K562 (cell line): ENCODE measurements around the gene COL9A3. TPM values are rescaled to one million over a fixed set of nuclear protein-coding genes. Genes with fewer than 3 reads are reported as not detected.

ENCODE experiments used
- ATAC-seq: fragments of 200-7000 bp; cut with Tn5 transposase; 3 replicates; pipeline ENCODE4 v1.9.1; 2020; ENCODE audit warnings: moderate library complexity
- BruUV-seq: library from RNA; stranded (reverse); fragments of 400-500 nt; replicated peaks from 2 replicates; lab custom pipeline; 2021; lab: Mats Ljungman, UMichigan
- CTCF ChIA-PET: fragments of 300-600 bp; formaldehyde crosslinking; extraction: SDS; loops from one replicate; lab custom pipeline; 2021; ENCODE audit warnings: low intra/inter-chr PET ratio; lab: Yijun Ruan, JAX
- POLR2A ChIA-PET: fragments of 300-600, 350-650 bp; sonication (Branson Sonifier 250); formaldehyde crosslinking; extraction: SDS; loops from one replicate; lab custom pipeline; 2021; ENCODE audit warnings: antibody characterized with exemption, inconsistent platforms; lab: Yijun Ruan, JAX
- DNase-seq, 4 experiments: peaks; one replicate each; pipeline versions ENCODE4 v3.0.0 to v3.0.0-alpha.2; 2011 to 2018; ENCODE audit warnings: low spot score in 3 of 4, mixed read lengths in 3 of 4; ENCODE audit errors: extremely low read depth in 1 of 4
- FAIRE-seq: peaks from 2 replicates; lab custom pipeline; 2011; peaks lifted over from hg19 to GRCh38; lab: Jason Lieb, UNC
- H2AFZ ChIP-seq: 2 replicates; pipeline ENCODE4 v1.6.0; 2011; ENCODE audit warnings: low read depth, low read length, control low read depth, inconsistent platforms
- H3K27ac ChIP-seq: fragments of 200-600 bp; 3 replicates; pipeline ENCODE4 v1.8.0; 2011; ENCODE audit warnings: low read depth, mild to moderate bottlenecking, control low read depth, inconsistent platforms, low read length, moderate library complexity, mixed read lengths; ENCODE audit errors: extremely low read depth
- H3K27me3 ChIP-seq, 2 experiments: fragments of 300-600 bp in 1 of 2; 2 replicates in 1 of 2; 3 replicates in 1 of 2; pipeline versions ENCODE4 v1.6.0 to v1.8.0; 2011; ENCODE audit warnings: inconsistent platforms in 2 of 2, low read length in 2 of 2, mild to moderate bottlenecking in 1 of 2, mixed read lengths in 1 of 2, moderate library complexity in 1 of 2; ENCODE audit not compliant: control insufficient read depth in 2 of 2, insufficient read depth in 2 of 2
- H3K36me3 ChIP-seq: fragments of 300-600 bp; 3 replicates; pipeline ENCODE4 v1.8.0; 2011; ENCODE audit warnings: mild to moderate bottlenecking, low read length, inconsistent platforms; ENCODE audit not compliant: control insufficient read depth, insufficient read depth
- H3K4me1 ChIP-seq, 2 experiments: fragments of 200-600 bp in 1 of 2; replicated peaks in 1 of 2; 2 replicates in 1 of 2; 3 replicates in 1 of 2; pipeline versions ENCODE4 v1.5.1 to v1.8.0; 2011; ENCODE audit warnings: inconsistent platforms in 2 of 2, low read length in 2 of 2, mild to moderate bottlenecking in 1 of 2, mixed read lengths in 1 of 2, moderate library complexity in 1 of 2; ENCODE audit not compliant: control insufficient read depth in 2 of 2, insufficient read depth in 2 of 2
- H3K4me2 ChIP-seq: 2 replicates; pipeline ENCODE4 v1.6.1; 2011; ENCODE audit warnings: low read length, control low read depth, inconsistent platforms, mixed read lengths; ENCODE audit not compliant: insufficient read depth
- H3K4me3 ChIP-seq: fragments of 200-600 bp; sonication (generic), shearing (Covaris generic); 2 replicates; pipeline ENCODE4 v1.5.1; 2016; ENCODE audit warnings: control low read depth, inconsistent platforms
- H3K79me2 ChIP-seq: fragments of 200-600 bp; 3 replicates; pipeline ENCODE4 v1.8.0; 2011; ENCODE audit warnings: low read length, inconsistent platforms; ENCODE audit not compliant: control insufficient read depth, insufficient read depth
- H3K9ac ChIP-seq, 2 experiments: 2 replicates each; pipeline versions ENCODE4 v1.6.0 to v1.6.1; 2011; ENCODE audit warnings: low read depth in 2 of 2, low read length in 2 of 2, control low read depth in 1 of 2, inconsistent platforms in 1 of 2, mild to moderate bottlenecking in 1 of 2, mixed read lengths in 1 of 2; ENCODE audit not compliant: insufficient read depth in 1 of 2
- H3K9me1 ChIP-seq: one replicate; pipeline ENCODE4 v1.6.0; 2011; ENCODE audit warnings: inconsistent platforms, mild to moderate bottlenecking, low read length, moderate library complexity; ENCODE audit not compliant: control insufficient read depth, insufficient read depth
- H3K9me3 ChIP-seq: replicated peaks from 2 replicates; pipeline ENCODE4 v1.5.1; 2011; ENCODE audit warnings: low read depth, low read length, inconsistent platforms; ENCODE audit not compliant: control insufficient read depth, insufficient read depth
- H4K20me1 ChIP-seq: replicated peaks from 2 replicates; pipeline ENCODE4 v1.6.1; 2011; ENCODE audit warnings: low read length, inconsistent platforms, mixed read lengths; ENCODE audit not compliant: control insufficient read depth, insufficient read depth
- ATF7 ChIP-seq: fragments of 450-650 bp; IDR thresholded peaks from 2 replicates; pipeline ENCODE4 v1.7.1; 2014; ENCODE audit warnings: mild to moderate bottlenecking, moderate library complexity
- PCBP1 ChIP-seq: fragments of 200-400 bp; formaldehyde crosslinking; IDR thresholded peaks from 2 replicates; pipeline ENCODE4 v1.6.1; 2018; ENCODE audit warnings: mild to moderate bottlenecking, low read depth, low read length; ENCODE audit not compliant: poor library complexity, severe bottlenecking
- POLR2G ChIP-seq: fragments of 200-400 bp; formaldehyde crosslinking; IDR thresholded peaks from 2 replicates; pipeline ENCODE4 v1.6.1; 2017; ENCODE audit warnings: low read depth, mild to moderate bottlenecking, antibody characterized with exemption, low read length, moderate library complexity
- WGBS: fragments of 100-300 bp; shearing (Covaris generic); methylation state at CpG from one replicate; pipeline ENCODE4 v1.1.6; 2016; ENCODE audit warnings: low coverage, mixed read lengths; ENCODE audit not compliant: insufficient coverage; ENCODE audit errors: missing lambda C conversion rate; 5-methylcytosine and 5-hydroxymethylcytosine counted together
- in situ Hi-C: fragments of 300-500 bp; cut with MboI; formaldehyde crosslinking; loops from 4 replicates; pipeline ENCODE4 v1.15.0; 2018; ENCODE audit warnings: inconsistent platforms, mixed read lengths
- intact Hi-C: fragments of 100-400 bp; cut with micrococcal nuclease; formaldehyde crosslinking; loops from 2 replicates; pipeline ENCODE4 v1.14.2; 2022
- polyA plus RNA-seq, 8 experiments: library from polyadenylated mRNA; depleted of rRNA in 4 of 8; stranded (reverse) in 5 of 8; unstranded in 3 of 8; fragments of >200 nt; fragmentation: Nextera tagmentation in 2 of 8; fragmentation: Illumina TruSeq in 1 of 8; extraction: Ambion mirVana in 2 of 8; extraction: Trizol in 1 of 8; gene quantifications; 2 replicates each; pipeline versions ENCODE4 v1.2.1 to v1.2.3, GENCODE V29; 2011 to 2014; ENCODE audit warnings: inconsistent platforms in 1 of 8, missing spikeins in 1 of 8
- total RNA-seq, 7 experiments: library from RNA; depleted of rRNA in 6 of 7; stranded (reverse); fragments of >200 nt in 6 of 7; fragmentation: Illumina TruSeq in 2 of 7; extraction: Trizol in 2 of 7; gene quantifications; 2 replicates each; pipeline versions ENCODE4 v1.2.1 to v1.2.3, GENCODE V29; 2011 to 2021; ENCODE audit warnings: low replicate concordance in 1 of 7
- TF ChIP-seq, protein P1 (sequence below): sonication (generic); formaldehyde crosslinking; IDR thresholded peaks from 2 replicates; pipeline ENCODE4 v1.8.1; 2023; ENCODE audit warnings: mild to moderate bottlenecking, missing genetic modification reagents
- TF ChIP-seq, protein P2 (sequence below), 2 experiments: fragments of 450-650 bp; formaldehyde crosslinking in 1 of 2; IDR thresholded peaks; 2 replicates each; pipeline versions ENCODE4 v1.4.0 to v1.6.1; 2014 to 2020; ENCODE audit warnings: mild to moderate bottlenecking in 2 of 2, borderline replicate concordance in 1 of 2, low read depth in 1 of 2

Gene COL9A3
- total and polyA plus RNA-seq, 9 of the 15 experiments (the other 6 are each of a cell fraction or from before 2014, with no cell fraction given), result 0.14 to 3.6 (median 0.88) TPM; not detected in 1

DNA sequence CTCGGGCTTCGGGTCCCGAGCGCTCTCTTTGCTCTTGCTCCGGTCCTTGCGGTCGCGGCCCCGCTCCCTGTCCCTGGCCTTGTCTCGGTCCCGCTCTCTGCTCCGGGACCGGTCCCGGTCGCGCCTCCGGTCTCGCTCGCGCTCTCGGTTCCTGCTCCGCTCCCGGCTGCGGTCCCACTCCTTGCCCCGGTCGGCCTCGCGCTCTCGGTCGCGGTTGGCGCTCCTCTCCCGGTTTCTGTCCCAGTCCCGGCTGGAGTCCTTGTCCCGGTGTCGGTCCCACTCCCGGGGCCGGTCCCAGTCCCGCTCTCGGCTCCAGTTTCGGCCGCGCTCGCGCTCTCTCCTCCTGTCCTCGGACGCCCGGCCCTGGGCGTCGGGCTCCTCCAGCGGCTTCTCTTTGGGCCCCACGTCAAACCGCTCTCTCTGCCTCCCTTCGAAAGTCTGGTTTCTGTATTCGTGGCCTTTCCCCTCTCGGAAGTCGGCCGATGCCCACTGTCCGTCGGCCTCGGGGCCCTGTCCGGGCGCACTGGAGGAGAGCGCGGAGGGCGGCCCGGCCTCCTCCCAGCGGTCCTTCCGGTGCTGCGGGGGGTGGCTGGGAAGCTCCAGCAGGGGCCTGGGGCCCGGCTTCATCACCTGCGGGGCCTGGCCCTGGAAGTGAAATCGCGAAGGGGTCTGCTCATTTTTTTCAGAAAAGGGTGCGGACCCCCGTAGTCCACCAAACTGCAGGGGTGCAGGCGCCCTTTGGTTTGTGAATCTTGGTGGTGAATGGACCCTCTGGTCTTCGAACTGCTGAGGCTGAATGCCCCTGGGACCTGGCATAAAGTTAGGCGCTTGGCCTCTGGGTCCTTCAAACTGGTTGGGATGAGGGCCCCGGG, 62.7 kb downstream of the COL9A3 start:
- FAIRE-seq, result no peak
- TF ChIP-seq ATF7 (no peak), PCBP1 (peak; percentile 59), POLR2G (peak; percentile 33; the same call in 1 of the 2 replicates)
- TF ChIP-seq, protein P1, sequence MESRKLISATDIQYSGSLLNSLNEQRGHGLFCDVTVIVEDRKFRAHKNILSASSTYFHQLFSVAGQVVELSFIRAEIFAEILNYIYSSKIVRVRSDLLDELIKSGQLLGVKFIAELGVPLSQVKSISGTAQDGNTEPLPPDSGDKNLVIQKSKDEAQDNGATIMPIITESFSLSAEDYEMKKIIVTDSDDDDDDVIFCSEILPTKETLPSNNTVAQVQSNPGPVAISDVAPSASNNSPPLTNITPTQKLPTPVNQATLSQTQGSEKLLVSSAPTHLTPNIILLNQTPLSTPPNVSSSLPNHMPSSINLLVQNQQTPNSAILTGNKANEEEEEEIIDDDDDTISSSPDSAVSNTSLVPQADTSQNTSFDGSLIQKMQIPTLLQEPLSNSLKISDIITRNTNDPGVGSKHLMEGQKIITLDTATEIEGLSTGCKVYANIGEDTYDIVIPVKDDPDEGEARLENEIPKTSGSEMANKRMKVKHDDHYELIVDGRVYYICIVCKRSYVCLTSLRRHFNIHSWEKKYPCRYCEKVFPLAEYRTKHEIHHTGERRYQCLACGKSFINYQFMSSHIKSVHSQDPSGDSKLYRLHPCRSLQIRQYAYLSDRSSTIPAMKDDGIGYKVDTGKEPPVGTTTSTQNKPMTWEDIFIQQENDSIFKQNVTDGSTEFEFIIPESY (CRISPR knock-in tag), result peak; percentile 79
- TF ChIP-seq, protein P2, sequence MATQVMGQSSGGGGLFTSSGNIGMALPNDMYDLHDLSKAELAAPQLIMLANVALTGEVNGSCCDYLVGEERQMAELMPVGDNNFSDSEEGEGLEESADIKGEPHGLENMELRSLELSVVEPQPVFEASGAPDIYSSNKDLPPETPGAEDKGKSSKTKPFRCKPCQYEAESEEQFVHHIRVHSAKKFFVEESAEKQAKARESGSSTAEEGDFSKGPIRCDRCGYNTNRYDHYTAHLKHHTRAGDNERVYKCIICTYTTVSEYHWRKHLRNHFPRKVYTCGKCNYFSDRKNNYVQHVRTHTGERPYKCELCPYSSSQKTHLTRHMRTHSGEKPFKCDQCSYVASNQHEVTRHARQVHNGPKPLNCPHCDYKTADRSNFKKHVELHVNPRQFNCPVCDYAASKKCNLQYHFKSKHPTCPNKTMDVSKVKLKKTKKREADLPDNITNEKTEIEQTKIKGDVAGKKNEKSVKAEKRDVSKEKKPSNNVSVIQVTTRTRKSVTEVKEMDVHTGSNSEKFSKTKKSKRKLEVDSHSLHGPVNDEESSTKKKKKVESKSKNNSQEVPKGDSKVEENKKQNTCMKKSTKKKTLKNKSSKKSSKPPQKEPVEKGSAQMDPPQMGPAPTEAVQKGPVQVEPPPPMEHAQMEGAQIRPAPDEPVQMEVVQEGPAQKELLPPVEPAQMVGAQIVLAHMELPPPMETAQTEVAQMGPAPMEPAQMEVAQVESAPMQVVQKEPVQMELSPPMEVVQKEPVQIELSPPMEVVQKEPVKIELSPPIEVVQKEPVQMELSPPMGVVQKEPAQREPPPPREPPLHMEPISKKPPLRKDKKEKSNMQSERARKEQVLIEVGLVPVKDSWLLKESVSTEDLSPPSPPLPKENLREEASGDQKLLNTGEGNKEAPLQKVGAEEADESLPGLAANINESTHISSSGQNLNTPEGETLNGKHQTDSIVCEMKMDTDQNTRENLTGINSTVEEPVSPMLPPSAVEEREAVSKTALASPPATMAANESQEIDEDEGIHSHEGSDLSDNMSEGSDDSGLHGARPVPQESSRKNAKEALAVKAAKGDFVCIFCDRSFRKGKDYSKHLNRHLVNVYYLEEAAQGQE (IDR thresholded peaks at IDR 0.05; ENCODE audit: borderline replicate concordance), result no peak
- TF ChIP-seq, protein P2 (CRISPR knock-in tag; IDR thresholded peaks at IDR 0.05; ENCODE audit: low read depth), result no peak
- Histone ChIP-seq H3K9me3 (no peaks in the 10 kb centered on the region), H3K27ac (no peak overlapping the region; the same call in 2 of the 3 replicates), H3K9me1 (no peaks in the 10 kb centered on the region), H3K9ac (peak overlapping the region in 1 of 2 experiments; percentile 8; a peak in 1 of 4 replicates), H3K36me3 (peaks cover 21% of the 10 kb centered on the region; the same call in 1 of the 3 replicates), H2AFZ (no peak overlapping the region), H4K20me1 (no peaks in the 10 kb centered on the region), H3K27me3 (no peaks in the 10 kb centered on the region), H3K4me1 (peaks cover 14 to 54% of the 10 kb centered on the region in 2 experiments), H3K79me2 (no peaks in the 10 kb centered on the region), H3K4me2 (no peak overlapping the region), H3K4me3 (no peak overlapping the region)
- BruUV-seq, result no TSS peak
- intact Hi-C loops, result loop anchor here (10.0 kb wide), 1 partner anchor 55 kb away; no protein-coding TSS in a partner anchor
- CTCF ChIA-PET, result interaction anchor here (0.7 kb wide), 1 partner anchor 14 kb away, joined by 4 read pairs; no protein-coding TSS in a partner anchor
- POLR2A ChIA-PET, result interaction anchor here (0.6 to 1.5 kb wide), 2 partner anchors 10 to 55 kb away, joined by 3 to 5 read pairs; no protein-coding TSS in a partner anchor
- in situ Hi-C loops, result no loop called here
- WGBS, result 94% methylated on average over 20 of the region's 80 CpGs
- no peak for DNase-seq
- ATAC-seq, result no peak
